A673 (cell line): ENCODE data around the gene PPIL6. TPM values are rescaled to one million over a fixed set of nuclear protein-coding genes. Genes with fewer than 3 reads are reported as not detected.

Experiments
- BruUV-seq: library from RNA; stranded (reverse); fragments of 400-500 nt; replicated peaks from 2 replicates; lab custom pipeline; 2021; lab: Mats Ljungman, UMichigan
- CTCF ChIA-PET: fragments of 300-600 bp; sonication (Branson Sonifier 250); formaldehyde crosslinking; loops from one replicate; lab custom pipeline; 2022; ENCODE audit warnings: antibody characterized with exemption; lab: Charles Lee
- POLR2A ChIA-PET: fragments of 300-600 bp; sonication (Branson Sonifier 250); formaldehyde crosslinking; loops from one replicate; lab custom pipeline; 2022; ENCODE audit warnings: antibody characterized with exemption; ENCODE audit not compliant: low non-redundant PET; lab: Charles Lee
- DNase-seq: peaks from one replicate; pipeline ENCODE4 v3.0.0-alpha.2; 2015; ENCODE audit warnings: low spot score
- H3K27ac ChIP-seq: fragments of 200-600 bp; sonication (generic); 2 replicates; pipeline ENCODE4 v1.5.1; 2016; ENCODE audit warnings: mixed run types, low read depth, mild to moderate bottlenecking, mixed read lengths, antibody characterized with exemption, low read length; ENCODE audit not compliant: poor library complexity, severe bottlenecking
- H3K27me3 ChIP-seq: fragments of 200-600 bp; sonication (generic); replicated peaks from 2 replicates; pipeline ENCODE4 v1.6.1; 2017; ENCODE audit warnings: mixed run types, low read depth, mild to moderate bottlenecking, mixed read lengths, antibody characterized with exemption, low read length; ENCODE audit not compliant: insufficient read depth, poor library complexity
- H3K36me3 ChIP-seq: fragments of 200-600 bp; sonication (generic); 2 replicates; pipeline ENCODE4 v1.6.1; 2016; ENCODE audit warnings: mixed run types, mild to moderate bottlenecking, mixed read lengths, antibody characterized with exemption, low read length; ENCODE audit not compliant: insufficient read depth, poor library complexity, severe bottlenecking
- H3K4me1 ChIP-seq: fragments of 200-600 bp; sonication (generic); 2 replicates; pipeline ENCODE4 v1.6.1; 2017; ENCODE audit warnings: mixed run types, mild to moderate bottlenecking, mixed read lengths, antibody characterized with exemption, low read length; ENCODE audit not compliant: insufficient read depth, poor library complexity, severe bottlenecking
- H3K4me3 ChIP-seq: fragments of 200-600 bp; sonication (generic); 2 replicates; pipeline ENCODE4 v1.5.1; 2016; ENCODE audit warnings: low read depth, mixed run types, mild to moderate bottlenecking, mixed read lengths, low read length; ENCODE audit not compliant: poor library complexity, severe bottlenecking
- H3K9me3 ChIP-seq: fragments of 200-600 bp; sonication (generic); 2 replicates; pipeline ENCODE4 v1.6.1; 2016; ENCODE audit warnings: mixed run types, low read depth, mild to moderate bottlenecking, mixed read lengths, antibody characterized with exemption, low read length; ENCODE audit not compliant: poor library complexity, severe bottlenecking
- EZH2 ChIP-seq: fragments of 200-600 bp; sonication (generic); IDR thresholded peaks from 2 replicates; pipeline ENCODE4 v1.6.1; 2017; ENCODE audit warnings: borderline replicate concordance, low read depth, mild to moderate bottlenecking, mixed read lengths, antibody characterized with exemption, low read length; ENCODE audit not compliant: poor library complexity, severe bottlenecking
- intact Hi-C: fragments of 100-400 bp; cut with micrococcal nuclease; formaldehyde crosslinking; loops from one replicate; pipeline ENCODE4 v1.10.0; 2022; ENCODE audit not compliant: unreplicated experiment
- total RNA-seq: library from RNA; stranded (reverse); gene quantifications from 2 replicates; pipeline ENCODE4 v1.2.3, GENCODE V29; 2021
- TF ChIP-seq, protein P1 (sequence below): fragments of 300-800, 200-600 bp; sonication (generic); conservative IDR thresholded peaks from 2 replicates; pipeline ENCODE4 v1.5.1; 2017; ENCODE audit warnings: low read depth, mild to moderate bottlenecking, antibody characterized with exemption, low read length, moderate library complexity, mixed read lengths

Gene PPIL6
- total RNA-seq, 1 experiment from 2014 or later: 1.8 TPM

- no peak overlapping the region for H3K4me3 ChIP-seq
- no peaks in the 10 kb centered on the region for H3K36me3 ChIP-seq
- no peaks in the 10 kb centered on the region for H3K9me3 ChIP-seq
- ChIA-PET CTCF (no interaction called here), POLR2A (no interaction called here)
- TF ChIP-seq EZH2: no peak
- TF ChIP-seq, protein P1, sequence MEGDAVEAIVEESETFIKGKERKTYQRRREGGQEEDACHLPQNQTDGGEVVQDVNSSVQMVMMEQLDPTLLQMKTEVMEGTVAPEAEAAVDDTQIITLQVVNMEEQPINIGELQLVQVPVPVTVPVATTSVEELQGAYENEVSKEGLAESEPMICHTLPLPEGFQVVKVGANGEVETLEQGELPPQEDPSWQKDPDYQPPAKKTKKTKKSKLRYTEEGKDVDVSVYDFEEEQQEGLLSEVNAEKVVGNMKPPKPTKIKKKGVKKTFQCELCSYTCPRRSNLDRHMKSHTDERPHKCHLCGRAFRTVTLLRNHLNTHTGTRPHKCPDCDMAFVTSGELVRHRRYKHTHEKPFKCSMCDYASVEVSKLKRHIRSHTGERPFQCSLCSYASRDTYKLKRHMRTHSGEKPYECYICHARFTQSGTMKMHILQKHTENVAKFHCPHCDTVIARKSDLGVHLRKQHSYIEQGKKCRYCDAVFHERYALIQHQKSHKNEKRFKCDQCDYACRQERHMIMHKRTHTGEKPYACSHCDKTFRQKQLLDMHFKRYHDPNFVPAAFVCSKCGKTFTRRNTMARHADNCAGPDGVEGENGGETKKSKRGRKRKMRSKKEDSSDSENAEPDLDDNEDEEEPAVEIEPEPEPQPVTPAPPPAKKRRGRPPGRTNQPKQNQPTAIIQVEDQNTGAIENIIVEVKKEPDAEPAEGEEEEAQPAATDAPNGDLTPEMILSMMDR: no peak
- intact Hi-C loops: no loop called here
- BruUV-seq: no TSS peak
- H3K4me1 ChIP-seq: peaks cover 12% of the 10 kb centered on the region
- H3K27me3 ChIP-seq: no peaks in the 10 kb centered on the region
- DNase-seq: no peak
- H3K27ac ChIP-seq: no peak overlapping the region
Observed at GRCh38 chr6:109451376-109451775, 10.9 kb upstream of the PPIL6 start.

GRCh38 chr6:109450801-109451200 is 10.4 kb upstream of the PPIL6 start:
- TF ChIP-seq, protein P1: no peak
- no peak for TF ChIP-seq EZH2

DNA sequence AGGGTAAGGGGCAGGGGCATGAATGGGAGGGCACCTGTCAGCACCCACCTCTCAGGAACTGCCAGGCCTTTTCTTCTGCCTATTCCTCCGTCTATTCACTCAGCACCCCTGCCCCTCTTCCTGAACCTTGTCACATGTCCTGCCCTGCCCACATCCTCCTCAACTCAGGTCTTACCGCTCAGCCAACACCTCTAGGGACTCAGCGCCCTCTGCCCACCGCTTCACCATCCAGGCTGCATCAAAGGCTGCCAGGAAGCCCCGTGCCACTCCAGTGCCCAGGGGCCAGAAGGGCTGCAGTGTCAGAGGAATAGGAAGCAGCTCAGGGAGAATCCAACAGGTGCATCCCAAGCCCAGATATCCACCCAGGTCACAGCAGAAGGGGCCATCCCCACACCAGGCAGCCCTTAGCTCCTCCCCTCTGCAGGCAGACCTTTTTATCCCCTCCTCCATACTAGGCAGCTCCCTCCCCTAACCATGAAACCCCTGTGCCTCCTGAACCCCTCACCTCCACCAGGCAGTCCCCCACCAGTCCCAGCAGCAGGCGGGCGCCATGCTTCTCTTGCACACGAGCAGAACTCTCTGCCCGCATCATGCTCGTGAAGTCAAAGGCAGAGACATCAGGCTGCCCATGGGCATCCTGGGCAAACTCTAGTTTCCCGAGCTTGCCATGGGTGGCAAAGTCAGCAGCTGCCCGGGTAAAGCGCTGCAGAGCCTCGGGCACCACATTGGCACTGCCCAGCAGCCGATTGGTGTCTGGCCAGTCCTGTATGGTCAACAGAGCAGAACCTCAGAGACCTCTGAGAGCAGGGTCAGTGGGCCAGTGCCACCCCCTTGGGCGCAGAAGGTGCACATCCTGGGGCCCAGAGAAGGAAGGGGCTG is 9.6 kb upstream of the PPIL6 start:
- H3K9me3 ChIP-seq: no peaks in the 10 kb centered on the region
- intact Hi-C loops: no loop called here
- no TSS peak for BruUV-seq
- no peaks in the 10 kb centered on the region for H3K27me3 ChIP-seq
- H3K36me3 ChIP-seq: no peaks in the 10 kb centered on the region
- POLR2A ChIA-PET: no interaction called here
- CTCF ChIA-PET: no interaction called here
- H3K4me1 ChIP-seq: peaks cover 9% of the 10 kb centered on the region
- H3K27ac ChIP-seq: no peak overlapping the region
- no peak overlapping the region for H3K4me3 ChIP-seq
- no peak for TF ChIP-seq EZH2
- TF ChIP-seq, protein P1: no peak
- no peak for DNase-seq

More at GRCh38 chr6:109450801-109451200, 10.4 kb upstream of the PPIL6 start:
- H3K27me3 ChIP-seq: no peaks in the 10 kb centered on the region
- BruUV-seq: no TSS peak
- no peaks in the 10 kb centered on the region for H3K9me3 ChIP-seq
- DNase-seq: no peak
- H3K36me3 ChIP-seq: no peaks in the 10 kb centered on the region
- H3K27ac ChIP-seq: no peak overlapping the region
- intact Hi-C loops: no loop called here
- H3K4me1 ChIP-seq: peaks cover 9% of the 10 kb centered on the region
- POLR2A ChIA-PET: no interaction called here
- no peak overlapping the region for H3K4me3 ChIP-seq
- CTCF ChIA-PET: no interaction called here
